PC-3 (cell line): Measurements from ENCODE around the gene SRGAP2B.
"Not testable (repeated sequence)": the region's sequence is repeated elsewhere in the genome, so short reads cannot be mapped to it uniquely, and the experiment has no call there.

ENCODE experiments used
- EZH2 ChIP-seq: fragments of 300-600 bp; sonication (generic); IDR thresholded peaks from one replicate; pipeline ENCODE4 v1.6.1; 2017; ENCODE audit warnings: antibody characterized with exemption, mild to moderate bottlenecking, low read length; ENCODE audit not compliant: unreplicated experiment
- EZH2phosphoT487 ChIP-seq: fragments of 300-600 bp; sonication (generic); IDR thresholded peaks from 2 replicates; pipeline ENCODE4 v1.6.1; 2018; ENCODE audit warnings: mild to moderate bottlenecking, antibody characterized with exemption, low read length, borderline replicate concordance
- TF ChIP-seq, protein P1 (sequence below): fragments of 300-600 bp; sonication (generic); conservative IDR thresholded peaks from 2 replicates; pipeline ENCODE4 v1.5.1; 2017; ENCODE audit warnings: antibody characterized with exemption, low read depth, mild to moderate bottlenecking, low read length

DNA sequence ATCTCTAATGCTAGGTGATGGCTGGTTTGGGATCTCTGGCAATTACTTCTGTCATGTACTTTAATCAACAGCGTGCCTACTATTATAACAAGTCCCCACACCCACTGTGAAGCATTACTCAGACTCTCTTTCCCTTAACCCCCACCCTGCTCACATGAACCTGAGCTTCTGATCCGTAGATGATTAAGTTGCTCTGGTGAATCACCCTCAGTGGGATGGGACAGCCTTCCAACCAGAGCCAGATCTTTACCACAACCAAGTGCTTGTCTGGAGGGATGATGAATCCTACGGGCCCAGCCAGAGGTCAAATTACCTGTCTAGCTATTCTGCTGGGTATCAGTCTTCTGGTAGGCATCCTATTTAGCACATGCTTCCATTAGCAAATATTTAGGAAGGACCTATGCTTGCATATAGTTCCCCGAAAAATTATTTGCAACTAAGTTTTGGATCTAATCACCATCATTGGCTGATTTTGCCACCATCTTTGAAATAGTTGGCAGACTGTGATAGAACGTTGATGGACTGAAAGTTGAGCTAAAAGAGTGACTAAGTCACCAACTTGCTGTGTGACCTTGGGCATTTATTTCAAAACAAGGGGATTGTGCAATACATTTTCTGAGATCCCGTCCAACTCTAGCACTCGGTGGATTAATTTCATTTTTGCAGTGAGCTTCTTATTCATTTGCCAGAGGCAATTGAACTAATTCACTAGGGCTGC lies 27.4 kb upstream of the SRGAP2B start:
- TF ChIP-seq, protein P1, sequence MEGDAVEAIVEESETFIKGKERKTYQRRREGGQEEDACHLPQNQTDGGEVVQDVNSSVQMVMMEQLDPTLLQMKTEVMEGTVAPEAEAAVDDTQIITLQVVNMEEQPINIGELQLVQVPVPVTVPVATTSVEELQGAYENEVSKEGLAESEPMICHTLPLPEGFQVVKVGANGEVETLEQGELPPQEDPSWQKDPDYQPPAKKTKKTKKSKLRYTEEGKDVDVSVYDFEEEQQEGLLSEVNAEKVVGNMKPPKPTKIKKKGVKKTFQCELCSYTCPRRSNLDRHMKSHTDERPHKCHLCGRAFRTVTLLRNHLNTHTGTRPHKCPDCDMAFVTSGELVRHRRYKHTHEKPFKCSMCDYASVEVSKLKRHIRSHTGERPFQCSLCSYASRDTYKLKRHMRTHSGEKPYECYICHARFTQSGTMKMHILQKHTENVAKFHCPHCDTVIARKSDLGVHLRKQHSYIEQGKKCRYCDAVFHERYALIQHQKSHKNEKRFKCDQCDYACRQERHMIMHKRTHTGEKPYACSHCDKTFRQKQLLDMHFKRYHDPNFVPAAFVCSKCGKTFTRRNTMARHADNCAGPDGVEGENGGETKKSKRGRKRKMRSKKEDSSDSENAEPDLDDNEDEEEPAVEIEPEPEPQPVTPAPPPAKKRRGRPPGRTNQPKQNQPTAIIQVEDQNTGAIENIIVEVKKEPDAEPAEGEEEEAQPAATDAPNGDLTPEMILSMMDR = not testable (repeated sequence)
- TF ChIP-seq EZH2phosphoT487, EZH2: not testable (repeated sequence)
